H1 (cell line): ENCODE data around the gene MORC2. TPM values are rescaled to one million over a fixed set of nuclear protein-coding genes. Genes with fewer than 3 reads are reported as not detected.

Experiments
- CTCF ChIA-PET: fragments of 300-600 bp; sonication (Branson Sonifier 250); formaldehyde crosslinking; loops from one replicate; lab custom pipeline; 2021; ENCODE audit not compliant: partially characterized antibody; lab: Charles Lee
- POLR2A ChIA-PET: fragments of 300-600 bp; sonication (Branson Sonifier 250); formaldehyde crosslinking; loops from one replicate; lab custom pipeline; 2021; ENCODE audit warnings: inconsistent platforms; ENCODE audit not compliant: partially characterized antibody; lab: Charles Lee
- DNase-seq, 2 experiments: peaks; one replicate each; pipeline versions ENCODE4 v3.0.0 to v3.0.0-alpha.2; 2010 to 2022; ENCODE audit warnings: low spot score in 2 of 2, low read depth in 1 of 2, mixed read lengths in 1 of 2
- FAIRE-seq: peaks from 2 replicates; lab custom pipeline; 2011; peaks lifted over from hg19 to GRCh38; lab: Jason Lieb, UNC
- H2AFZ ChIP-seq: 2 replicates; pipeline ENCODE4 v1.8.1; 2012; ENCODE audit warnings: low read length, inconsistent platforms
- H2AK5ac ChIP-seq: 2 replicates; pipeline ENCODE4 v1.6.1; 2013; ENCODE audit warnings: low read depth, low read length
- H2BK120ac ChIP-seq: replicated peaks from 2 replicates; pipeline ENCODE3; 2013; ENCODE audit warnings: low read depth, low read length, inconsistent platforms
- H2BK12ac ChIP-seq: 2 replicates; pipeline ENCODE4 v1.6.1; 2013; ENCODE audit warnings: low read depth, low read length
- H2BK15ac ChIP-seq: 2 replicates; pipeline ENCODE4 v1.6.1; 2013; ENCODE audit warnings: low read length
- H2BK20ac ChIP-seq: 2 replicates; pipeline ENCODE4 v1.6.1; 2013; ENCODE audit warnings: low read length
- H2BK5ac ChIP-seq: 2 replicates; pipeline ENCODE4 v1.6.1; 2013; ENCODE audit warnings: low read depth, low read length
- H3K14ac ChIP-seq: 2 replicates; pipeline ENCODE4 v1.6.1; 2013; ENCODE audit warnings: inconsistent platforms; ENCODE audit not compliant: insufficient read length
- H3K18ac ChIP-seq: 2 replicates; pipeline ENCODE4 v1.6.1; 2013; ENCODE audit warnings: low read length; ENCODE audit errors: extremely low read depth
- H3K23ac ChIP-seq: 2 replicates; pipeline ENCODE4 v1.6.1; 2013; ENCODE audit warnings: inconsistent platforms; ENCODE audit not compliant: insufficient read length
- H3K23me2 ChIP-seq: 2 replicates; pipeline ENCODE4 v1.6.1; 2013; ENCODE audit warnings: low read depth, low read length
- H3K27ac ChIP-seq: 2 replicates; pipeline ENCODE4 v1.6.1; 2011; ENCODE audit warnings: low read depth, low read length, inconsistent platforms
- H3K27me3 ChIP-seq, 4 experiments: replicated peaks in 1 of 4; 1 replicate in 1 of 4; 2 replicates in 3 of 4; pipeline versions ENCODE4 v1.6.1 to v1.8.1; 2011 to 2013; ENCODE audit warnings: low read length in 3 of 4, mild to moderate bottlenecking in 3 of 4, inconsistent platforms in 2 of 4, mixed read lengths in 2 of 4, moderate library complexity in 1 of 4; ENCODE audit not compliant: control insufficient read depth in 3 of 4, insufficient read depth in 3 of 4; ENCODE audit errors: extremely low read depth in 1 of 4
- H3K36me3 ChIP-seq, 4 experiments: 2 replicates each; pipeline versions ENCODE4 v1.6.1 to v1.8.1; 2011 to 2013; ENCODE audit warnings: mild to moderate bottlenecking in 4 of 4, low read length in 3 of 4, moderate library complexity in 2 of 4, control low read depth in 1 of 4, inconsistent platforms in 1 of 4; ENCODE audit not compliant: insufficient read depth in 4 of 4, control insufficient read depth in 2 of 4
- H3K4ac ChIP-seq: replicated peaks from 2 replicates; pipeline ENCODE3; 2013; ENCODE audit warnings: low read length, low read depth, mixed read lengths, inconsistent platforms; ENCODE audit not compliant: insufficient read length
- H3K4me1 ChIP-seq, 4 experiments: replicated peaks in 1 of 4; 1 replicate in 1 of 4; 2 replicates in 3 of 4; pipeline versions ENCODE4 v1.6.1 to v1.8.1; 2011 to 2013; ENCODE audit warnings: low read length in 3 of 4, inconsistent platforms in 2 of 4, mixed read lengths in 1 of 4; ENCODE audit not compliant: insufficient read depth in 4 of 4, control insufficient read depth in 3 of 4
- H3K4me2 ChIP-seq, 2 experiments: 2 replicates each; pipeline versions ENCODE4 v1.6.1 to v1.8.1; 2011 to 2013; ENCODE audit warnings: low read depth in 2 of 2, low read length in 2 of 2, control low read depth in 1 of 2, inconsistent platforms in 1 of 2, mild to moderate bottlenecking in 1 of 2; ENCODE audit not compliant: insufficient read depth in 1 of 2
- H3K4me3 ChIP-seq, 4 experiments: fragments of 200-600, 300-600 bp in 1 of 4; sonication (generic), shearing (Covaris generic), sonication (Bioruptor Twin) in 1 of 4; 2 replicates each; pipeline versions ENCODE4 v1.5.1 to v1.8.1; 2011 to 2016; ENCODE audit warnings: low read length in 4 of 4, low read depth in 3 of 4, control low read depth in 2 of 4, inconsistent platforms in 2 of 4, mild to moderate bottlenecking in 2 of 4, mixed read lengths in 1 of 4, moderate library complexity in 1 of 4; ENCODE audit not compliant: insufficient read depth in 2 of 4; ENCODE audit errors: extremely low read depth in 1 of 4
- H3K56ac ChIP-seq: replicated peaks from 2 replicates; pipeline ENCODE3; 2013; ENCODE audit warnings: low read depth, mild to moderate bottlenecking, mixed read lengths, low read length, inconsistent platforms; ENCODE audit not compliant: insufficient read length
- H3K79me1 ChIP-seq: 2 replicates; pipeline ENCODE4 v1.6.1; 2013; ENCODE audit warnings: low read depth, low read length, control low read depth
- H3K79me2 ChIP-seq, 2 experiments: 2 replicates each; pipeline versions ENCODE4 v1.6.1 to v1.8.1; 2012 to 2013; ENCODE audit warnings: low read length in 2 of 2, mild to moderate bottlenecking in 2 of 2, inconsistent platforms in 1 of 2; ENCODE audit not compliant: insufficient read depth in 2 of 2, control insufficient read depth in 1 of 2
- H3K9ac ChIP-seq, 4 experiments: replicated peaks in 1 of 4; 1 replicate in 1 of 4; 2 replicates in 3 of 4; pipeline versions ENCODE4 v1.6.1 to v1.8.1; 2011 to 2013; ENCODE audit warnings: low read depth in 3 of 4, low read length in 3 of 4, control low read depth in 2 of 4, mild to moderate bottlenecking in 2 of 4, moderate library complexity in 2 of 4, inconsistent platforms in 1 of 4; ENCODE audit errors: extremely low read depth in 1 of 4
- H3K9me3 ChIP-seq, 2 experiments: 2 replicates each; pipeline versions ENCODE4 v1.6.1 to v1.8.1; 2012 to 2013; ENCODE audit warnings: mild to moderate bottlenecking in 2 of 2, moderate library complexity in 2 of 2, control low read depth in 1 of 2, inconsistent platforms in 1 of 2, low read depth in 1 of 2, low read length in 1 of 2, mixed read lengths in 1 of 2; ENCODE audit not compliant: insufficient read depth in 2 of 2
- H4K20me1 ChIP-seq, 2 experiments: replicated peaks in 1 of 2; 2 replicates each; pipeline versions ENCODE3 to v1.8.1; 2011 to 2013; ENCODE audit warnings: inconsistent platforms in 2 of 2, low read length in 2 of 2, mild to moderate bottlenecking in 1 of 2; ENCODE audit not compliant: insufficient read depth in 2 of 2, control insufficient read depth in 1 of 2
- H4K5ac ChIP-seq: 2 replicates; pipeline ENCODE4 v1.6.1; 2013; ENCODE audit warnings: low read length, low read depth, mixed read lengths, inconsistent platforms; ENCODE audit not compliant: insufficient read length
- H4K8ac ChIP-seq: 2 replicates; pipeline ENCODE4 v1.8.0; 2013; ENCODE audit warnings: mild to moderate bottlenecking, moderate library complexity, low read length, inconsistent platforms; ENCODE audit not compliant: insufficient read depth; ENCODE audit errors: extremely low read depth
- H4K91ac ChIP-seq: replicated peaks from 2 replicates; pipeline ENCODE3; 2013; ENCODE audit warnings: low read length, mixed read lengths, inconsistent platforms; ENCODE audit not compliant: insufficient read length
- ASH2L ChIP-seq: fragments of 200-600, 300-600 bp; sonication (generic); IDR thresholded peaks from one replicate; pipeline ENCODE4 v1.7.1; 2017; ENCODE audit warnings: low read length
- ATF3 ChIP-seq: IDR thresholded peaks from 2 replicates; pipeline ENCODE4 v1.6.1; 2011; ENCODE audit warnings: low read depth, mild to moderate bottlenecking, low read length; ENCODE audit not compliant: insufficient read depth
- POLR2A ChIP-seq, 2 experiments: IDR thresholded peaks; 1 replicate in 1 of 2; 2 replicates in 1 of 2; pipeline ENCODE4 v1.6.1; 2011; ENCODE audit warnings: low read depth in 2 of 2, low read length in 2 of 2, mild to moderate bottlenecking in 2 of 2; ENCODE audit errors: control extremely low read depth in 1 of 2
- SAP30 ChIP-seq: fragments of 300-600 bp; sonication (generic); IDR thresholded peaks from 2 replicates; pipeline ENCODE4 v1.7.1; 2012; ENCODE audit warnings: low read length, moderate library complexity, mild to moderate bottlenecking, inconsistent platforms; ENCODE audit not compliant: insufficient read depth, insufficient replicate concordance
- SIRT6 ChIP-seq: IDR thresholded peaks from one replicate; pipeline ENCODE4 v1.7.1; 2012; ENCODE audit warnings: low read length, inconsistent platforms
- TAF1 ChIP-seq: IDR thresholded peaks from 2 replicates; pipeline ENCODE4 v1.6.1; 2011; ENCODE audit warnings: mild to moderate bottlenecking, low read depth, low read length
- WGBS, 2 experiments: shearing (Covaris generic) in 1 of 2; methylation state at CpG; one replicate each; pipeline versions ENCODE4 v1.1.6 to v1.1.7; 2013 to 2015; ENCODE audit warnings: low lambda C conversion rate in 2 of 2, mixed read lengths in 2 of 2, inconsistent platforms in 1 of 2, low coverage in 1 of 2, missing lambda C conversion rate in 1 of 2; ENCODE audit not compliant: insufficient replicate concordance in 2 of 2, insufficient coverage in 1 of 2, insufficient read length in 1 of 2; ENCODE audit errors: extremely low coverage in 1 of 2, missing lambda C conversion rate in 1 of 2; 5-methylcytosine and 5-hydroxymethylcytosine counted together
- long read RNA-seq, 2 experiments: library from RNA in 1 of 2; library from capped mRNA in 1 of 2; stranded (forward); transcript quantifications; one replicate each; pipeline ENCODE4 v2.0.0, GENCODE V29; 2021; ENCODE audit warnings: inconsistent platforms in 1 of 2
- polyA minus RNA-seq, 3 experiments: library from RNA; depleted of rRNA, polyadenylated mRNA; stranded (reverse); fragments of >200 nt; gene quantifications; 1 replicate in 2 of 3; 2 replicates in 1 of 3; pipeline ENCODE4 v1.2.3, GENCODE V29; 2011
- polyA plus RNA-seq, 7 experiments: library from polyadenylated mRNA; depleted of rRNA in 3 of 7; stranded (reverse) in 5 of 7; unstranded in 2 of 7; fragments of >200 nt in 5 of 7; fragments of 200-250 nt in 2 of 7; gene quantifications; 1 replicate in 5 of 7; 2 replicates in 1 of 7; 4 replicates in 1 of 7; pipeline versions ENCODE4 v1.2.1 to v1.2.3, GENCODE V29; 2011 to 2013; ENCODE audit warnings: missing spikeins in 2 of 7, mixed read lengths in 2 of 7
- total RNA-seq: library from RNA; stranded (reverse); fragmentation: NEBNext Ultra II Directional; extraction: Animal tissue kit (Norgen Biotek cat#: 25700); gene quantifications from 2 replicates; pipeline ENCODE4 v1.2.1, GENCODE V29; 2021
- TF ChIP-seq, protein P1 (sequence below): IDR thresholded peaks from 2 replicates; pipeline ENCODE4 v1.6.1; 2012; ENCODE audit warnings: inconsistent platforms

The MORC2 gene
- total RNA-seq = 68.0 and 72.5 TPM in 2 replicates
- polyA plus RNA-seq (2011; rRNA removed) = 15.4 and 17.0 TPM in 2 replicates
- 19.1 TPM for polyA plus RNA-seq (2011; cell fraction: cytosol; rRNA removed)
- polyA plus RNA-seq (2011; cell fraction: nucleus; rRNA removed) = 43.5 TPM
- polyA plus RNA-seq (2012, experiment 1 of 2) = 50.2 to 58.3 TPM (median 52.0 TPM) in 4 replicates
- polyA plus RNA-seq (2012, experiment 2 of 2) = 11.4 TPM
- 45.2 TPM for polyA plus RNA-seq (2013, experiment 1 of 2)
- 37.9 TPM for polyA plus RNA-seq (2013, experiment 2 of 2)
- polyA minus RNA-seq (2011; rRNA and poly(A)+ RNA removed) = 62.0 and 63.9 TPM in 2 replicates
- polyA minus RNA-seq (2011; cell fraction: cytosol; rRNA and poly(A)+ RNA removed) = 47.2 TPM
- 46.8 TPM for polyA minus RNA-seq (2011; cell fraction: nucleus; rRNA and poly(A)+ RNA removed)
- long read RNA-seq, experiment 1, partial matches to known transcripts = 10 of 21 reads
- long read RNA-seq, experiment 1, other reads (novel, unspliced or antisense) = 9 of 21 reads
- long read RNA-seq, experiment 2, partial matches to known transcripts = 8 of 11 reads
- long read RNA-seq, experiment 2, other reads (novel, unspliced or antisense) = 3 of 11 reads

DNA sequence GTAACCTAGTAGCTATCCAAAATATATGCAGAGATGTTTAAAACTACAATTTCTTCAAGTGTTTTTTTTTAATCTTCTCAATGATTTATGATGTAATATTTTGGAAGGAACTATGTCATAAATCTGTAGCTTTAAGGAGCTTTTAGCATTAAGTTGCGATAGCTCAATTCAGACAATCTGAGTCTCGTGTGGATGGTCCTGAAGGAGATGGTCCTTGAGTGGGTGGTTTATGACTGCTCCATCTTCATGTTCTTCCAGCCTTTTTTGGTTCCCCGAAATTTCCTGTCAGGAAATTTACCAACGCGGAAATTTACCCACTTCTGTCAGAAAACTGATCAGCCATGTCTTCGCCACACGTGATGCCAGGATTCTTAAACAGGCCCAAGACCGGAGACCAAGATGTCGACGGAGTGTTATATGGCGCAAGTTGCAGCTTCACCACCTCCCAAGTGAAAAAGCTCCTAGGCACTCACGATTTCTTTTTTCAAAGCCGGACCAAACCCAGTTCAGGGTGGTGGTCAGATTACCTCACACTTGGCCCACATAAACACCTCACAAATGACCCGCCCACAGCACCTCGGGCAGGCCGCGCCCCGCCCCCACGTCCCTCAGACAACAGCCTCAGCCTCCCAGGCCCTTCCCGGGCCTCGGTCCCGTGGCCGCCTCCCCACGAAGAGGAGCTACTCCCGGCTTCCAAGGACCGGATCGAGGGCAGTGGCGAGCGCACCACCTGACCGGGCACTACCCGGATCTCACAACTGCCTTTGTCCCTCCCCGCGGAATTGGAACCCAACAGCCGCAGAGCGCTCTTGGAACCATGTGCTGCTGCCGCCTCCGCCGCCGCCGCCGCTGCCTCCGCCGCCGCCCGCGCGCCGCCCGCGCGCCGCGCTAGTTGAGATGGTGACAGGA is at the start of gene MORC2:
TSS of gene MORC2 (minus strand) at position 760 of the 909 bp plus-strand sequence. CDS start 885 bp downstream, outside the sequence.
- peak within 1 kb of the TSS; percentile 67 to 84 (median 74) for H3K4me3 ChIP-seq
- peaks cover 47 to 89% of the 10 kb centered on the region in 2 experiments for H3K79me2 ChIP-seq
- H2AK5ac ChIP-seq = no peak within 1 kb of the TSS
- peaks cover 12% of the 10 kb centered on the region for H3K23me2 ChIP-seq
- no peak within 1 kb of the TSS for H3K14ac ChIP-seq
- no peak within 1 kb of the TSS for H2BK120ac ChIP-seq
- peak within 1 kb of the TSS; percentile 31; the same call in 1 of the 2 replicates for H2BK12ac ChIP-seq
- DNase-seq = no peak
- peak within 1 kb of the TSS; percentile 76 for H2BK5ac ChIP-seq
- peaks cover 15% of the 10 kb centered on the region for H3K79me1 ChIP-seq
- peak within 1 kb of the TSS; percentile 89 to 97 for H3K4me2 ChIP-seq
- no peak within 1 kb of the TSS for H3K23ac ChIP-seq
- WGBS, 2 experiments = 11% methylated on average over 41 of the region's 53 CpGs; no CpG with 5 or more reads in 1 of the 2 experiments
- peak within 1 kb of the TSS; percentile 83 to 95 (median 86) for H3K9ac ChIP-seq
- H2BK20ac ChIP-seq = no peak within 1 kb of the TSS
- H3K18ac ChIP-seq = peak within 1 kb of the TSS; percentile 16
- H2BK15ac ChIP-seq = no peak within 1 kb of the TSS
- peaks cover 21 to 30% of the 10 kb centered on the region in 2 experiments for H4K20me1 ChIP-seq
- FAIRE-seq = no peak
- H3K4me1 ChIP-seq = peaks cover 0 to 7% (median 4%) of the 10 kb centered on the region in 4 experiments; a peak in 4 of 7 replicates
- no peak within 1 kb of the TSS for H2AFZ ChIP-seq
- H4K5ac ChIP-seq = peak within 1 kb of the TSS; percentile 82
- H3K56ac ChIP-seq = peak within 1 kb of the TSS; percentile 65
- POLR2A ChIA-PET = interaction anchor here (0.6 to 9.7 kb wide), 60 partner anchors 8 to 510 kb away, joined by 3 to 220 read pairs (median 4); partner anchors contain the start of gene SMTN
- H3K36me3 ChIP-seq = peaks cover 5 to 32% (median 18%) of the 10 kb centered on the region in 4 experiments; a peak in 7 of 8 replicates
- H3K27ac ChIP-seq = peak within 1 kb of the TSS; percentile 93
- H4K8ac ChIP-seq = peak within 1 kb of the TSS; percentile 98
- H3K9me3 ChIP-seq = no peaks in the 10 kb centered on the region
- CTCF ChIA-PET = interaction anchor here (0.6 to 4.5 kb wide), 6 partner anchors 10 to 204 kb away, joined by 3 to 38 read pairs (median 3); no protein-coding TSS in a partner anchor
- no peak within 1 kb of the TSS for H3K4ac ChIP-seq
- no peak within 1 kb of the TSS for H4K91ac ChIP-seq
- no peaks in the 10 kb centered on the region for H3K27me3 ChIP-seq
- TF ChIP-seq SAP30 (peak; percentile 56), POLR2A (IDR thresholded peaks at IDR 0.05; ENCODE audit: control extremely low read depth in 1 of 2, low read depth in 2 of 2, low read length in 2 of 2) (peak in 1 of 2 experiments; percentile 51; a peak in 2 of 3 replicates), ASH2L (peak; percentile 11), ATF3 (no peak), TAF1 (no peak), SIRT6 (no peak)
- TF ChIP-seq, protein P1, sequence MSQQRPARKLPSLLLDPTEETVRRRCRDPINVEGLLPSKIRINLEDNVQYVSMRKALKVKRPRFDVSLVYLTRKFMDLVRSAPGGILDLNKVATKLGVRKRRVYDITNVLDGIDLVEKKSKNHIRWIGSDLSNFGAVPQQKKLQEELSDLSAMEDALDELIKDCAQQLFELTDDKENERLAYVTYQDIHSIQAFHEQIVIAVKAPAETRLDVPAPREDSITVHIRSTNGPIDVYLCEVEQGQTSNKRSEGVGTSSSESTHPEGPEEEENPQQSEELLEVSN = peak; percentile 71
